HG03066 (cell line): ENCODE data around the gene KPTN.

Experiments
- ATAC-seq: cut with Tn5 transposase; IDR thresholded peaks from one replicate; pipeline ENCODE4 v1.9.1; 2021; ENCODE audit warnings: low read depth; ENCODE audit not compliant: unreplicated experiment

KPTN gene

DNA sequence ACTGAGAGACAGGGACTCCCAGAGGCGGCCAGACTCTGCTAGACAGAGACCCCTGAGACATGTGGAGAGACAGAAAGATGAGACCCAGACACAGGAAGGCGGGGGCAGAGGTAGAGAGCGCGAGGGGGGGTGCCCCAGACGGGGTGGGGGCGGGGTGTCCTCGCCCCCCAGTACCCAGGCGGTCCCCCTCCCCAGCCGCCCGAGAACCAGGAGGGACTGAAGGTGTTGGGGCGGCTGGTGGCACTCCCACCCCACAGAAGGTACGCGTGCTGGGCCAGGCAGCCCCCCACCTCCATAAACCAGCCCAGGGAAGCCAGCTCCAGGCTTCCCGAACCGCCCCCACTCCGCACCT is 12.7 kb downstream of the KPTN start:
- no peak for ATAC-seq

DNA sequence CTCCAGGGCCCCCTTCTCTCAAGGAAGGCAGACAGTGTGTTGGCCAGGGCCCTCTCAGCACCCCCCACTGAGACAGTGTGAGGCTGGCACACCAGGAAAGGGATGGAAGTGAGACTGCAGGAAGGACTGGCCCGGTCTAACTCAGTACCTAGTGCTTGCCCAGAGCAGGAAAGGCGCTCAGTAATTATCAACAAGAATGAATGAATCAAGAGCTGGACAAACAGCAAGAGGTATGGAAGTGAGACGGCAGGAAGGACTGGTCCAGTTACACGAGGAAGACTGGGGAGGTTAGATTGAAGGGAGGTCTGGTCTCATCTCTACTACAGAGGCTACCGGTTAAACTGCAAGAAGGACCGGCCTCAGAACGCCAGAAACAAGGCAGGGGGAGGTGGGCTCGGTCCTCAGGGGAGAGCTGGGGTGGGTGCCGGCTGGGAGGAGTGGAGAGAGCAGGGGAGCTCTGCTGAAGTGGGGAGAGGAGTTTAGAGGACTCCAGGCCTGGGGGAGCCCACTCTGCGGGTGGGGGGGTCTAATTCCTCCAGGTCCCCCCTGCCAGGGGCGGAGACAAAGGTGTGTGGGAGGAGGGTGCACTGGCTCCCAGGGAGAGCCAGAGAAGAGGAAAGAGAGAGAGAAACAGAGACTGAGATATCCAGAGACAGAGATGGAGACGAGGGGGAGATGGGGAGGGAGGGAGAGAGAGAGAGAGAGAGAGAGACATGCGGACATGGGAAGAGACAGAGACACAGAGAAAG is 13.4 kb downstream of the KPTN start:
- no peak for ATAC-seq

GRCh38 chr19:47469719-47470118 is 14.3 kb downstream of the KPTN start:
- ATAC-seq: no peak

DNA sequence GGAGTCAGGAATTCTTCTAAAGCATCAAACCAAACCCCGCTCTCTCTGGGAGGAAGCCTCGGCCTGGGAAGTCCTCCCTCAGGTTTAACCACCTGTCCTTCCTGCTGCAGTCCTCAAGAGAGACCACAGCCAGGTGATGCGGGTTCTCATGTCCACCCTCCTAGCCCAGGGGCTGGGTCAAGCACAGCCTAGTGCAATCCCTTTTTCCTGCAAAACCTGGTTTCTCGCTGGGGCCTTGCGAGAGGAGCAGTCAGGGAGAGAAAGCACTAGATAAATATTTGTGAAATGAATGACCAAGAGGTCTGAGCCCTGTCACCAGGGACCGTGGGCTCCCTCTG is 14.7 kb downstream of the KPTN start:
- ATAC-seq: no peak

GRCh38 chr19:47467914-47468313 is 16.1 kb downstream of the KPTN start:
- ATAC-seq: no peak

GRCh38 chr19:47465957-47466356 is 18.1 kb downstream of the KPTN start:
- ATAC-seq: no peak

- ATAC-seq: no peak
Observed at GRCh38 chr19:47464675-47465419, 19.2 kb downstream of the KPTN start.

GRCh38 chr19:47461876-47462275 is 22.1 kb downstream of the KPTN start:
- ATAC-seq: no peak

GRCh38 chr19:47459477-47459876 is 24.5 kb downstream of the KPTN start:
- no peak for ATAC-seq

GRCh38 chr19:47458672-47459071 is 25.3 kb downstream of the KPTN start:
- no peak for ATAC-seq

GRCh38 chr19:47456721-47457474 is 27.1 kb downstream of the KPTN start:
- ATAC-seq: no peak

DNA sequence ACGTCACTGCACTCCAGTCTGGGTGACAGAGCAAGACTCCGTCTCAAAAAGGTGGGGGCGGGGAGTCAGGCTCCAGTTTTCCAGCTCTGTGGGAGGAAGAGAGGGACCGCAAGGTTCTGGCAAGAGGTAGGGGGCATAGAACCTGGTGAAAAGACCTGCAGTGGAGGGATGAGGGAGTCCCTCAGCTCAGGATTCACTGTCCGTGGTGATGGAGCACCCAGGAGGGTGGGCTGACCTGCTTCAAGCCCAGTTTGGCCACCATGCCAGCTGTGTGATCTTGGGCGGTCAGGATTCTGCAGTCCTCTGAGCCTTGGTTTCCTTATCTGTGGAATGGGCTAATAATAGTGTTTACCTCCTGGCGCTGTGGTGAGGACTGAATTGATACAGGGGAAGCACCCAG is 33.5 kb downstream of the KPTN start:
- no peak for ATAC-seq

- no peak for ATAC-seq
Observed at GRCh38 chr19:47448360-47448727, 35.7 kb downstream of the KPTN start.

- no peak for ATAC-seq
Observed at GRCh38 chr19:47447470-47448359, 36.3 kb downstream of the KPTN start.

- no peak for ATAC-seq
Observed at GRCh38 chr19:47446534-47447469, 37.2 kb downstream of the KPTN start.

GRCh38 chr19:47445937-47446402 is 38.0 kb downstream of the KPTN start:
- ATAC-seq: no peak

DNA sequence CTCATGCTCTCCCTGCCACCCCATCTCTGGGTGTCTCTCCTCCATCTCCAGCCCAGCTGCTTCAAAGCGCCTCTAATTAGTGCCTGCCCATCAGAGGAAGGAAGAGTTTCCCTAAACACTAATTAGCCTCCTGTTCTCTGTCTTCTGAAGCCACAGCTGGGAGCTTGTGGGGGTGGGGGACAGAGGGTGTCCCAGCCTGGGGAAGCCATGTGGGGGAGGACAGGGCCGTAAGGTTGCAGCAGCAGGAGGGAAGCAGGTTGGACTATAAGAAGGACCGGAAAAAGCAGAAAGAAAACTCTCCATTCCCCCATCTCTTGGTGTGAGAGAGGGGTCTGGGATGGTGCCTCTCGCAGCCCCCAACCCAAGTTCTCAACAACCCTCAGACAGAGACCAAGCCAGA is 38.5 kb downstream of the KPTN start:
- ATAC-seq: no peak

GRCh38 chr19:47444388-47444821 is 39.6 kb downstream of the KPTN start:
- no peak for ATAC-seq

- ATAC-seq: no peak
Observed at GRCh38 chr19:47443331-47443730, 40.7 kb downstream of the KPTN start.
